ENCODE results near the gene BAIAP2L1.

DNA sequence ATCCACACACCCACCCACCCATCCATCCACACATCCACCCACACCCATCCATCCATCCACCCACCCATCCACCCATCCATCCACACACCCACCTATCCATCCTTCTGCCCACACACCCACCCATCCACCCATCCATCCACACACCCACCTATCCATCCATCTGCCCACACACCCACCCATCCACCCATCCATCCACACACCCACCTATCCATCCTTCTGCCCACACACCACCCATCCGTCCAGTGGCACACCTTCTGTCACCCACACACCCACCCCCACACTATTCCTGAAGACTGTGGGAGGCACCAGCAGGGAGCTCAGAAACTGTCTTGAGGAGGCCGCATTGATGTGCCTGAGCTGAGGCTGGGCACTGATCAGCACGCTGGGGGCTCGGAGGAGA is 158.0 kb downstream of the BAIAP2L1 start:
- TF ChIP-seq POLR2AphosphoS5 (IDR thresholded peaks at IDR 0.05; ENCODE audit: low read depth, low read length), result no peak
- no peak for TF ChIP-seq POLR2A (IDR thresholded peaks at IDR 0.05; ENCODE audit: low read depth, low read length)
- TF ChIP-seq TAF1 (IDR thresholded peaks at IDR 0.05; ENCODE audit: borderline replicate concordance, low read depth, low read length), result no peak
